Measurements from ENCODE around the gene CDK5RAP3.

CDK5RAP3 gene

DNA sequence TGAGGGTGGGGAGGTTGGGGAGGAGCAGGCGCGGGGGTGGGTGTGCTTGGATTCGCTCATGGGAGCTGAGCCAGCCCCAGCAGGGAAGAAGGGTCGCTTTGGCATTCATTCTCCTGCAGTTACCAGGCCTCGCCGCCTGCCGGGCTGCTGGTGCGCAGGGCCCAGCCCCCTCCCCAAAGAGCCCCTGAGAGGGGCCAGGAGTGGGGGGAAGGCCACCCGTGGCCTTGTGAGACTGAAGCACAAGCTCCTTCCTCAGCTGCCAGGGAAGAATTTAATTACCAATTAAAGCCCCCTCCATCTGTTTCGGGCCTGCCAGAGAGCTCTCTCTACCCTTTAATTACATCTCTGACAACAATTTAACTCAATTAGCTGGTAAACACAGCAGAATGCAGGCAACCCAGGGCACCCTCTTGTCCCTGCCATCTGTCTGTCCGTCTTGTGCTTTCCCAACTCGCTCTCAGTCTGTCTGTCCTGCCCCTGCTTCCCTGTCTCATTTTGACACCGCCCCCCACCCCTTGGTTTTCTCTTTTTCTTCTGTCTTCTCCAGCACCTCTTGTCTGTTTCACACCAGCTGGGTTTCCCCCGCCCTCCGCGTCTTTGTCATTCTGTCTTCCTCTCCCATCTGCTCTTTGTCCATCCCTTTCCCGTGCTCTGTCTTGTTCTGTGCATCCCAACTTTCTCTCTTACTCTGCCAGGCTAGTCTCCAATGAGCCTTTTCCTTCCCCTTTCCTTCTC is 32.7 kb downstream of the CDK5RAP3 start:
- peak overlapping the region; percentile 5 for H4K8ac ChIP-seq (ENCODE audit: low read depth, low read length)
- no peak overlapping the region for H3K4me3 ChIP-seq (ENCODE audit: low read depth, low read length)

DNA sequence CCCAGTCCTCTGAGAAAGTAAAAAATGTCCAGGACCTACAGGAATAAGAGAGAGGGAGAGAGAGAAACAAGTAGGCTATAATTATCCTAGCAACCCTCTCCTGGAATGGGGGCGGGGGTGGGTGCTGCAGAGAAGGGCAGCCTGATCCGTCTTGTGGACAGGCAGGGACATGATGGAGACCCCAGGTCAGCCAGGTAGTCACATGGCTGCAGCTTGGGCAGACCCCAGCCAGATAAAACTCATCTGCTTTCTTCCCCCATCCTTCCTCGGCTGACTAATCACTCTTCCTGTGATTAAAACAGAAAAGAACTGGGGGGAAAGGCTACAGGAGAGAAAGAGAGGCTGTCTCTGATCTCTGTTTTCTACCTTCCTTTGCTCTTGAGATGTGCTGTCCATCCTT is 34.1 kb downstream of the CDK5RAP3 start:
- H3K4me2 ChIP-seq (ENCODE audit: low read length) = no peak overlapping the region
- H4K91ac ChIP-seq (ENCODE audit: low read depth, low read length) = no peak overlapping the region
- peaks cover 12 to 15% of the 10 kb centered on the region in 2 experiments for H3K4me1 ChIP-seq (ENCODE audit: control insufficient read depth in 1 of 2, insufficient read depth in 2 of 2, low read length in 2 of 2)
- no peak overlapping the region for H3K14ac ChIP-seq (ENCODE audit: low read length)
- no peak overlapping the region for H4K8ac ChIP-seq (ENCODE audit: low read depth, low read length)
- no peaks in the 10 kb centered on the region for H3K27me3 ChIP-seq (ENCODE audit: insufficient read depth, low read length)
- H3K9ac ChIP-seq (ENCODE audit: low read length) = no peak overlapping the region
- no peak overlapping the region for H4K12ac ChIP-seq (ENCODE audit: low read depth, low read length)
- no peak overlapping the region for H3K18ac ChIP-seq (ENCODE audit: low read length)
- H3K79me1 ChIP-seq (ENCODE audit: low read length) = peaks cover 14% of the 10 kb centered on the region
- no peaks in the 10 kb centered on the region for H3K79me2 ChIP-seq (ENCODE audit: control insufficient read depth, insufficient read depth, low read length, poor library complexity)
- H2AK5ac ChIP-seq (ENCODE audit: low read length) = no peak overlapping the region
- no peak overlapping the region for H2BK12ac ChIP-seq (ENCODE audit: low read length)
- no peak overlapping the region for H3K4ac ChIP-seq (ENCODE audit: low read depth, low read length)
- DNase-seq = no peak
- H3K27ac ChIP-seq (ENCODE audit: low read depth, low read length) = no peak overlapping the region
- no CpG with 5 or more reads among the region's 3 CpGs for WGBS (ENCODE audit: extremely low coverage, insufficient coverage, insufficient read length)
- no peak overlapping the region for H2AFZ ChIP-seq (ENCODE audit: insufficient read depth, low read length, poor library complexity)
- no peak overlapping the region for H3K4me3 ChIP-seq (ENCODE audit: low read depth, low read length)
- no peak overlapping the region for H3K23ac ChIP-seq (ENCODE audit: low read length)
- H3K9me3 ChIP-seq (ENCODE audit: insufficient read depth, low read depth, low read length) = no peaks in the 10 kb centered on the region
- no peak overlapping the region for H2BK5ac ChIP-seq (ENCODE audit: low read depth, low read length, poor library complexity)
- H3K36me3 ChIP-seq (ENCODE audit: control insufficient read depth in 1 of 2, insufficient read depth in 2 of 2, low read length in 2 of 2) = no peaks in the 10 kb centered on the region
- no peak overlapping the region for H2BK120ac ChIP-seq (ENCODE audit: insufficient read depth, low read length, poor library complexity)

More for the DNA sequence above, 32.7 kb downstream of the CDK5RAP3 start:
- Histone ChIP-seq H2AFZ (ENCODE audit: insufficient read depth, low read length, poor library complexity) (peak overlapping the region; percentile 54), H3K14ac (ENCODE audit: low read length) (peak overlapping the region; percentile 42), H2AK5ac (ENCODE audit: low read length) (peak overlapping the region; percentile 21), H2BK5ac (ENCODE audit: low read depth, low read length, poor library complexity) (no peak overlapping the region), H3K27ac (ENCODE audit: low read depth, low read length) (no peak overlapping the region), H3K23ac (ENCODE audit: low read length) (no peak overlapping the region), H2BK12ac (ENCODE audit: low read length) (peak overlapping the region; percentile 56), H3K4me1 (ENCODE audit: control insufficient read depth in 1 of 2, insufficient read depth in 2 of 2, low read length in 2 of 2) (peaks cover 12 to 15% of the 10 kb centered on the region in 2 experiments), H3K79me2 (ENCODE audit: control insufficient read depth, insufficient read depth, low read length, poor library complexity) (no peaks in the 10 kb centered on the region), H3K9me3 (ENCODE audit: insufficient read depth, low read depth, low read length) (no peaks in the 10 kb centered on the region), H3K9ac (ENCODE audit: low read length) (no peak overlapping the region), H4K12ac (ENCODE audit: low read depth, low read length) (no peak overlapping the region), H4K91ac (ENCODE audit: low read depth, low read length) (peak overlapping the region; percentile 72), H3K27me3 (ENCODE audit: insufficient read depth, low read length) (no peaks in the 10 kb centered on the region), H2BK120ac (ENCODE audit: insufficient read depth, low read length, poor library complexity) (peak overlapping the region; percentile 74), H3K79me1 (ENCODE audit: low read length) (peaks cover 14% of the 10 kb centered on the region), H3K4me2 (ENCODE audit: low read length) (no peak overlapping the region), H3K36me3 (ENCODE audit: control insufficient read depth in 1 of 2, insufficient read depth in 2 of 2, low read length in 2 of 2) (no peaks in the 10 kb centered on the region), H3K18ac (ENCODE audit: low read length) (peak overlapping the region; percentile 70), H3K4ac (ENCODE audit: low read depth, low read length) (no peak overlapping the region)
- WGBS (ENCODE audit: extremely low coverage, insufficient coverage, insufficient read length) = no CpG with 5 or more reads among the region's 17 CpGs
- DNase-seq = no peak

DNA sequence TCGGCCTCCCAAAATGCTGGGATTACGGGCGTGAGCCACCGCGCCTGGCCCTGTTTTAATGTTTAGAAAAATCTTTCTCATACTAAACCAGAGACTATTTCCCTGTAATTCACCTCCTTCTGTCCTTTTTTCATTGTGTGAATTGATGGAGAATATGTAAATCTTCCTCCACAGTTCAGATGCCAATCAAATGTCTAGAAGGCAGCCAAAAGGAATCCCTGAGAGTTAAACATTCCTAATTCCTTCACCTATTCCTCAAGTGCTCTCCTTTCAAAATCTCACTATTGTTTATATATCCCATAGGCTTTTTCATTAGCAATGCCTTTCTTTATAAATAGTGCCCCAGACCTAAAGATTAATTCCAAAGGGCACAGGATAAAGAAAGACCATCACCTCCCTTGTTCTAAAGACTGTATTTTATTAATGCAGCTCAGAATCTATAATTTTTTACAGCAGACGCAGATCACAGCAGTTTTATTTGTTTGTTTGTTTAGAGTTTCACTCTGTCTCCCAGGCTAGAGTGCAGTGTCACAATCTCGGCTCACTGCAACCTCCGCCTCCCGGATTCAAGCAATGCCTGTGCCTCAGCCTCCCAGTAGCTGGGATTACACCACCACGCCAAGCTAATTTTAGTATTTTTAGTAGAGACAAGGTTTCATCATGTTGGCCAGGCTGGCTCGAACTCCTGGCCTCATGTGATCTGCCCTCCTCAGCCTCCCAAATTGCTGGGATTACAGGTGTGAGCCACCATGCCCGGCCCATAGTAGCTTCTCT is 36.2 kb downstream of the CDK5RAP3 start:
- H2AK5ac ChIP-seq (ENCODE audit: low read length) = no peak overlapping the region
- H3K79me1 ChIP-seq (ENCODE audit: low read length) = peaks cover 9% of the 10 kb centered on the region
- no CpG with 5 or more reads among the region's 12 CpGs for WGBS (ENCODE audit: extremely low coverage, insufficient coverage, insufficient read length)

DNA sequence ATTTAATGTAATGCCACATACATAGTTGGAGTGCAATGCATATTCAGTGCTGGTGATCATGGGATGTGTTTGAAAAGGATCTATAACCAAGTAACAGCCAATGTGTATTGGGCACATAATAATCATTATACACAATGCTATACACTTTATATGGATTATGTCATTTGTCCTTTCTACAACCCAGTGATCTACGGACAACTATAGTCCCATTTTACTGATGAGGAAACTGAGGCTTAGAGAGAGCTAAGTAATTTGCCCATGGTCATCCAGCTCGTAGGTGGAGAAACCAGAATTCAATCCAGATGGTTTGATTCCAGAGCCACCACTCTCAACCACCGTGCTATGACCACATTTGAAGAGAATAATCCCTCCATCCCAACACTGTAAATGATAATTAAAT is 39.3 kb downstream of the CDK5RAP3 start:
- H3K18ac ChIP-seq (ENCODE audit: low read length) = no peak overlapping the region
- H3K27ac ChIP-seq (ENCODE audit: low read depth, low read length) = no peak overlapping the region
- no peak overlapping the region for H2AFZ ChIP-seq (ENCODE audit: insufficient read depth, low read length, poor library complexity)
- H3K14ac ChIP-seq (ENCODE audit: low read length) = no peak overlapping the region
- H3K4me3 ChIP-seq (ENCODE audit: low read depth, low read length) = no peak overlapping the region
- no peak overlapping the region for H2BK120ac ChIP-seq (ENCODE audit: insufficient read depth, low read length, poor library complexity)
- no peak overlapping the region for H4K8ac ChIP-seq (ENCODE audit: low read depth, low read length)
- no peak overlapping the region for H4K12ac ChIP-seq (ENCODE audit: low read depth, low read length)
- H3K9me3 ChIP-seq (ENCODE audit: insufficient read depth, low read depth, low read length) = no peaks in the 10 kb centered on the region
- H3K4ac ChIP-seq (ENCODE audit: low read depth, low read length) = no peak overlapping the region
- no peak overlapping the region for H3K9ac ChIP-seq (ENCODE audit: low read length)
- H3K4me1 ChIP-seq (ENCODE audit: control insufficient read depth in 1 of 2, insufficient read depth in 2 of 2, low read length in 2 of 2) = peaks cover 0 to 8% of the 10 kb centered on the region in 2 experiments
- no peaks in the 10 kb centered on the region for H3K79me1 ChIP-seq (ENCODE audit: low read length)
- no peak overlapping the region for H2BK12ac ChIP-seq (ENCODE audit: low read length)
- H3K27me3 ChIP-seq (ENCODE audit: insufficient read depth, low read length) = peaks cover 11% of the 10 kb centered on the region
- H3K4me2 ChIP-seq (ENCODE audit: low read length) = no peak overlapping the region
- no peak overlapping the region for H2AK5ac ChIP-seq (ENCODE audit: low read length)
- H2BK5ac ChIP-seq (ENCODE audit: low read depth, low read length, poor library complexity) = no peak overlapping the region
- WGBS (ENCODE audit: extremely low coverage, insufficient coverage, insufficient read length) = no CpG with 5 or more reads among the region's 3 CpGs
- H3K23ac ChIP-seq (ENCODE audit: low read length) = no peak overlapping the region
- no peak for DNase-seq
- no peaks in the 10 kb centered on the region for H3K79me2 ChIP-seq (ENCODE audit: control insufficient read depth, insufficient read depth, low read length, poor library complexity)
- no peaks in the 10 kb centered on the region for H3K36me3 ChIP-seq (ENCODE audit: control insufficient read depth in 1 of 2, insufficient read depth in 2 of 2, low read length in 2 of 2)
- no peak overlapping the region for H4K91ac ChIP-seq (ENCODE audit: low read depth, low read length)

More for the DNA sequence above, 36.2 kb downstream of the CDK5RAP3 start:
- no peak overlapping the region for H3K4me3 ChIP-seq (ENCODE audit: low read depth, low read length)
- no peak overlapping the region for H3K9ac ChIP-seq (ENCODE audit: low read length)
- no peaks in the 10 kb centered on the region for H3K27me3 ChIP-seq (ENCODE audit: insufficient read depth, low read length)
- no peaks in the 10 kb centered on the region for H3K9me3 ChIP-seq (ENCODE audit: insufficient read depth, low read depth, low read length)
- H3K79me2 ChIP-seq (ENCODE audit: control insufficient read depth, insufficient read depth, low read length, poor library complexity) = no peaks in the 10 kb centered on the region
- no peak overlapping the region for H3K27ac ChIP-seq (ENCODE audit: low read depth, low read length)
- no peak overlapping the region for H3K4ac ChIP-seq (ENCODE audit: low read depth, low read length)
- no peak overlapping the region for H3K14ac ChIP-seq (ENCODE audit: low read length)
- H2BK12ac ChIP-seq (ENCODE audit: low read length) = no peak overlapping the region
- H4K12ac ChIP-seq (ENCODE audit: low read depth, low read length) = no peak overlapping the region
- no peaks in the 10 kb centered on the region for H3K36me3 ChIP-seq (ENCODE audit: control insufficient read depth in 1 of 2, insufficient read depth in 2 of 2, low read length in 2 of 2)
- peaks cover 11 to 23% of the 10 kb centered on the region in 2 experiments for H3K4me1 ChIP-seq (ENCODE audit: control insufficient read depth in 1 of 2, insufficient read depth in 2 of 2, low read length in 2 of 2)
- no peak overlapping the region for H4K8ac ChIP-seq (ENCODE audit: low read depth, low read length)
- H3K23ac ChIP-seq (ENCODE audit: low read length) = no peak overlapping the region
- H3K18ac ChIP-seq (ENCODE audit: low read length) = no peak overlapping the region
- H3K4me2 ChIP-seq (ENCODE audit: low read length) = no peak overlapping the region
- no peak overlapping the region for H4K91ac ChIP-seq (ENCODE audit: low read depth, low read length)
- no peak for DNase-seq
- H2BK5ac ChIP-seq (ENCODE audit: low read depth, low read length, poor library complexity) = no peak overlapping the region
- no peak overlapping the region for H2AFZ ChIP-seq (ENCODE audit: insufficient read depth, low read length, poor library complexity)
- no peak overlapping the region for H2BK120ac ChIP-seq (ENCODE audit: insufficient read depth, low read length, poor library complexity)
